DMS79 treated with DMSO at 0.1 percent for 48 hours (cell line): Measurements from ENCODE around the gene SLC35F3.
"Not testable (repeated sequence)": the region's sequence is repeated elsewhere in the genome, so short reads cannot be mapped to it uniquely, and the experiment has no call there.

Source experiments
- DNase-seq: peaks from one replicate; lab custom pipeline; 2025; lab: John Stamatoyannopoulos, UW

The SLC35F3 gene

GRCh38 chr1:234222561-234223280, 318.2 kb downstream of the SLC35F3 start:
- no peak for DNase-seq

GRCh38 chr1:234226113-234226818, 321.8 kb downstream of the SLC35F3 start:
- no peak for DNase-seq

GRCh38 chr1:234226819-234227165, 322.3 kb downstream of the SLC35F3 start:
- no peak for DNase-seq

- no peak for DNase-seq
Observed at GRCh38 chr1:234229581-234230387, 325.3 kb downstream of the SLC35F3 start.

- DNase-seq = peak; percentile 76
Observed at GRCh38 chr1:234230414-234230862, 326.0 kb downstream of the SLC35F3 start.

GRCh38 chr1:234231061-234231892, 326.8 kb downstream of the SLC35F3 start:
- DNase-seq = no peak

- no peak for DNase-seq
Observed at GRCh38 chr1:234231893-234232276, 327.4 kb downstream of the SLC35F3 start.

GRCh38 chr1:234234199-234234598, 329.7 kb downstream of the SLC35F3 start:
- no peak for DNase-seq

- DNase-seq = peak; percentile 58
Observed at GRCh38 chr1:234235434-234235881, 331.0 kb downstream of the SLC35F3 start.

- no peak for DNase-seq
Observed at GRCh38 chr1:234237393-234237792, 332.9 kb downstream of the SLC35F3 start.

GRCh38 chr1:234238060-234238459, 333.6 kb downstream of the SLC35F3 start:
- no peak for DNase-seq

- no peak for DNase-seq
Observed at GRCh38 chr1:234239515-234239914, 335.0 kb downstream of the SLC35F3 start.

GRCh38 chr1:234239936-234240335, 335.5 kb downstream of the SLC35F3 start:
- DNase-seq = no peak

GRCh38 chr1:234240680-234241079, 336.2 kb downstream of the SLC35F3 start:
- DNase-seq = no peak

GRCh38 chr1:234241941-234242490, 337.5 kb downstream of the SLC35F3 start:
- DNase-seq = no peak

- no peak for DNase-seq
Observed at GRCh38 chr1:234243521-234244260, 339.2 kb downstream of the SLC35F3 start.

GRCh38 chr1:234244482-234244881, 340.0 kb downstream of the SLC35F3 start:
- no peak for DNase-seq

GRCh38 chr1:234246638-234247116, 342.2 kb downstream of the SLC35F3 start:
- no peak for DNase-seq

- not testable (repeated sequence) for DNase-seq
Observed at GRCh38 chr1:234247746-234248145, 343.3 kb downstream of the SLC35F3 start.

GRCh38 chr1:234250747-234251146, 346.3 kb downstream of the SLC35F3 start:
- no peak for DNase-seq

GRCh38 chr1:234253732-234254131, 349.3 kb downstream of the SLC35F3 start:
- no peak for DNase-seq
